ENCODE data around the gene NT5C2. TPM values are rescaled to one million over a fixed set of nuclear protein-coding genes. Genes with fewer than 3 reads are reported as not detected.
"Not testable (repeated sequence)": the region's sequence is repeated elsewhere in the genome, so short reads cannot be mapped to it uniquely, and the experiment has no call there.

The NT5C2 gene
- polyA plus RNA-seq, 4 donors: 95.0 to 132 (median 108) TPM

DNA sequence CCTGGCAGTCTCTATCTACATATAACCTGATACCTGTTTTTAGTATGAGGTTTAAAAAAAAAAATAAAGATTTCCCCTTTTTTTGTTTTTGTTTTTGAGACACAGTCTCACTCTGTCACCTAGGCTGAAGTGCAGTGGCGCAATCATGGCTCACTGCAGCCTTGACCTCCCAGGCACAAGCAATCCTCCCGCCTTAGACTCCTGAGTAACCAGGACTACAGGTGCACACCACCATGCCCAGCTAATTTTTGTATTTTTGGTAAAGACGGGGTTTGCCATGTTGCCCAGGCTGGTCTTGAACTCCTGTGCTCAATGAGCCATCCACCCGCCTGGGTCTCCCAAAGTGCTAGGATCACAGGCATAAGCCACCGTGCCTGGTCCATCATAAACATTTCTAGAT, 25.5 kb downstream of the NT5C2 start:
- DNase-seq (ENCODE audit: low read depth in 4 of 4, low spot score in 2 of 4): not testable (repeated sequence)

DNA sequence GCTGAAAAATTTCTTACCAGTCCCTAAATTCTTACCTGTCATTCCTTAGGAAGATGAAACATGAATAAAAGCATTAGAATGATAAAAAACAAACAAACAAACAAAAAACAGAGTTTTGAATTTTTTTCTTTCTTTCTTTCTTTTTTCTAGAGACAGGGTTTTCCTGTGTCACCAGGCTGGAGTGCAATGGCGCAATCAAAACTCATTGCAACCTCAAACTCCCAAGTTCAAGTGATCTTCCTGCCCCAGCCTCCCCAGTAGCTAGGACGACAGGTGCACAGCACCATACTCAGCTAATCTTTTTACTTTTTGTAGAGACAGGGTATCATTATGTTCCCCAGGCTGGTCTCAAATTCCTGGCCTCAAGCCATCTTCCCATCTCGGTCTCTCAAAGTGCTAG, 26.5 kb downstream of the NT5C2 start:
- no peak for DNase-seq (ENCODE audit: low read depth in 4 of 4, low spot score in 2 of 4)

DNA sequence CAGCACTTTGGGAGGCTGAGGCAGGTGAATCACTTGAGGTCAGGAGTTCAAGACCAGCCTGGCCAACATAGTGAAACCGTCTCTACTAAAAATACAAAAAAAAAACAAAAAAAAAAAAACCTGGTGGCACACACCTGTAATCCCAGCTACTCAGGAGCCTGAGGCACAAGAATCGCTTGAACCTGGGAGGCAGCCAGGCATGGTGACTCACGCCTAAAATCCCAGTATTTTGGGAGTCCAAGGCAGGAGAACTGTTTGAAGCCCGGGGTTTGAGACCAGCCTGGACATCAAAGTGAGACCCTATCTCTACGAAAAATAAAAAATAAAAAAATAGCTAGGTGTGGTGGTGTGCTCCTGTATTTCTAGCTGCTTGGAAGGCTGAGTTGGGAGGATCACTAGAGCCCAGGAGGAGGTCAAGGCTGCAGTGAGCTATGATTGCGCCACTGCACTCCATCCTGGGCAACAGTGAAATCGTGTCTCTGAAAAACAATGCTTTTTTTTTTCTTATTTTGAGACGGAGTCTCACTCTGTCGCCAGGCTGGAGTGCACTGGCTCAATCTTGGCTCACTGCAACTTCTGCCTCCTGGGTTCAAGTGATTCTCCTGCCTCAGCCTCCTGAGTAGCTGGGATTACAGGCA, 29.2 kb downstream of the NT5C2 start:
- DNase-seq (ENCODE audit: low read depth in 4 of 4, low spot score in 2 of 4): not testable (repeated sequence)

DNA sequence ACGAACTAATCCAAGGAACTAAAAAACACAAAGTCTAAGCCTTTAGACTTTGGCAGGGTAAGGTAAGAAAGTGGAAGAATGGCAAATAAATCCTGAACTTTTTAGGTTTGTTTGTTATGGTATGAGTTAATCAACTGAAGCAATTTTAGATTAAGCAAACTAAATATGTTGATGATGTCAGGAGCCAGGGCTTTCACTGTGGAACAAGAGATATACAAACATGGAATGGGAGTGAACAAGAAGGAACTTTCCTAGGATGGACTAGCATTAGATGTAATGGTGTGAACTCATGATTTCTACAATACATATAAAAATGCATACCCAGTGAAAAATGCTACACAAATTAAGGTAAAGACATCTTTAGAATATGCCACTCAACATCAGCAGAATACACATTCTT, 35.8 kb downstream of the NT5C2 start:
- DNase-seq (ENCODE audit: low read depth in 4 of 4, low spot score in 2 of 4): no peak

DNA sequence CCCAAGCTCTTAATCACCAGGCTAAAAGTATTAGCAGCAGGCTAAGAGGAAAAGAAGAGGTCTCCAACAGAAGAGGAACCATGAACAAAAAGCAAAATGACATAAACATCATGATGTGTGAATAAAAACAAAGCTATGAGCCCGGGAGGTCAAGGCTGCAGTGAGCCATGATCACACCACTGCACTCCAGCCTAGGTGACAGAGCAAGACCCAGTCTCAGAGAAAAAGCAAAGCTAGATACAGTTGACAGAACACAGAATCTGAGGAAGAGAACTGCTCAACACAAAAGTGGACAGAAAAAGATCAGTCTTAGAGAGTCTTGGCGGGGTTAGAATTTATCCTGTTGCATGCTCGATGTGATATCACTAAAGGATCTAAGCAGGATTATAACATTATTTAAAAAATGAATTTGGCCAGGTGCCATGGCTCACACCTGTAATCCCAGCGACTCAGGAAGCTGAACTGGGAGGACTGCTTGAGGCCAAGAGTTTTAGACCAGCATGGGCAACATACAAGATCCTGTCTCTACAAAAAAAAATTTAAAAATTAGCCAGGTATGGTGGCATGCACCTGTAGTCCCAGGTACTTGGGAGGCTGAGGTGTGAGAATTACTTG, 37.5 kb downstream of the NT5C2 start:
- no peak for DNase-seq (ENCODE audit: low read depth in 4 of 4, low spot score in 2 of 4)

DNA sequence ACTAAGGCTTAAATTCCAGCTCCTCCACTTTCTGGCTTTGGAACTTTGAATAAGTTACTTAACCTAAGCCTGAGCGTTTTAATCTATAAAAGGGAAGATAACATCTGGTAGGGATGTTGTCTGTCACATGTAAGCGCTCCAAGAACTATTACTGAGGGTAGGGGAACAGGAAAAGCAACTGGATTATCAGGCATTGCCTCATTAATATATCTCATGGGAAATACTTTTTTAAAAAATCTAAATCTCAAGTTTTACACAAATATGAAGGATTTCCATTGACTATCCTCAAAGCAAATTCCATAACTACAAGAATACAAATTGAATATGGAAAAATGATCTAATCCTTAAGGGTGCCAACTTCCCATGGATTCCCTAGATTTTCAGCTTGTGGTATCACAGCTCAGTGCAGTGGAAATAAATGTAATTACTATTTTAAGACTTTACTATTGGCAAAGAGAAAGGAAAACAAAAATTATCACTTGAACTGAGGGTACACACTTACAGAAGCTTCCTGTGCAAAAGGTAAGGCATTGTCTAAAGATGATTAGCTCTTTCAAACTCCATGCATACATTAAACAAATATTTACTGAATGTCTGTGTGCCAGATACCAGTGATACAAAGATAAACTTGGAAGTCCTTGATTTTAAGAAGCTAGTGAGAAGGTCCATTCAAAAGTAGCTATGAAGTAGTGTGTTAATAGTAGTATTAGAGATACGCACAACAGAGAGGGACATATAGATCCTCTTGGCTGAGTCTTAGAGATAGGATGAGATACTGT, 38.4 kb downstream of the NT5C2 start:
- DNase-seq (ENCODE audit: low read depth in 4 of 4, low spot score in 2 of 4): no peak

DNA sequence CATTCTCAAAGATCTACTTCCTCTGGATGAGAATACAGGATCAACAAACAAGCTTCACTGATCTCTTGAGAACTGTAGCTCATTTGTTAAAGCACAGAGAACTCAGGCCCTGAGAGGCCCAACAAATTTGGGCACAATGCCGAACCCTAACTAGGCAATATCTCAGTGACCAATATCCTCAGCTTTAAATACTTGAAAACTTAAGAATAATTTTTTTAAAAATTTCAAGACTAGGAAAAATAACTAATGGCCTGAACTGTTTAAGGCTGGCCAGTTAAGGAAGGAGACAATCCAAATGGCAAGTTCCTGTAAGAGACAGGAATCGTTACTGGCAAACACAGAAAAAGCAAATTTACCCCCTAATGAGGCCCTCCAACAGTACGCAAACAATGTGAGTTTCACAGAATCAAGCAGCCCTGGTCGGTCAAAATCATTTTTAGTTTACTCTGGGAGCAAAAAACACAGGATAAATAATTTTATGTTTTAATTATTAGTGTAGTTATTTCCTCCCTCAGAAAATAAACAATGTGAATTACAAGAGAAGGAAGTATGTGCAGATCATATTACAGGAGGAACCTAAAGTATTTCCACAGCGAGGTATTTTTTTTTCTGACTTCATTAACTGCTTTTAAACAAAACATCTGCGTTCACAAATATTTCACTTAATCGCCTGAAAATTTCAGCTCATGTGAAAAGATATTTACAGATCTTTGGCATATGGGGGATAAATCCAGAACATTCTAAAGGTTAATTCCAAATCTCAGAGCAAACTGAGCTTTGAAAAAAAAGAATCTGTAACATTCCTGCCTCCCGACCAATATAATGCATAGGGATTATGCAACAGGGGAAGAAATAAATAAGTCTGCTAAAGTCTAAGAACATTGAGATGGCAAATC, 39.5 kb downstream of the NT5C2 start:
- DNase-seq (ENCODE audit: low read depth in 4 of 4, low spot score in 2 of 4): peak; percentile 37 to 72 (median 42)

DNA sequence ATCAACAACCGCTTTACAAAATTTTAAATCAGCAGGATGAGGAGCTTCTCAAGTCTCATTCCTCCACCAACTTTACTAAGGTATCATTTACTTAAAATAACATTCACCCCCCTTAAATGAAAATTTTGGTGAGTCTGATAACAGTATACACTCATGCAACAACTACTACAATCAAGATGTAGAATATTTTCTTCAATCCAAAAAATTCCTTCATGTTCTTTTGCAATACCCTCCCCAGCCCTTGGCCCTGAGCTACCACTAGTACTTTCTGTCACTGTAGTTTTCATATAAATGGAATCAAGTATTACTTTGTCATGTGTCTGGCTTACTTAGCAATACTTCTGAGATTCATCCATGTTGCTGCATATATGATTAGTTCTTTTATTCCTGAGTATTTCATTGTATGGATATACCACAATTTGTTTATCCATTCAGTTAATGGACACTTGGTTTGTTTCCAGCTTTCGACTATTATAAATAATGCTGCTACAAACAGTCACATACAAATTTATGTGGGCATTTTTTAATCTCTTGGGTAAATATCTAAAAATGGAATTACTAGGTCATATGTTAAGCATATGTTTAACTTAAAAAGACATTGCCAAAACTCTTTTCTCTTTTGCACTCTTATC, 43.0 kb downstream of the NT5C2 start:
- DNase-seq (ENCODE audit: low read depth in 4 of 4, low spot score in 2 of 4): no peak

DNA sequence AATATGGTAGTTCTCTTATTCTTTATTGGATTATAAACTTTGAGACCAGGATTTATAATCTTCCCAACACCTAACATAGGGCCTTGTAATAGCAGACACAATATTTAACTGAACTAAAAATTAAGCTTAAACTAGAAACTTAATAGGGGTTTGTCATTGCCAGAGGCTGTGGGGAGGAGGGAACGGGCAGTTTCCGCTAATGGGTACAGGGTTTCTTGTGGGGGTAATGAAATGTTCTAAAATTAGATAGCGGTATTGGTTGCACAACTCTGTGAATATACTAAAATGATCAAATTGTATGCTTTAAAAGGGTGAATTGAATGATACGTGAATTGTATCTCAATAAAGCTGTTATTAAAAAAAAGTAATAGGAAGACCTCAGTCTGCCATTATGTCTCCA, 45.4 kb downstream of the NT5C2 start:
- DNase-seq (ENCODE audit: low read depth in 4 of 4, low spot score in 2 of 4): no peak

DNA sequence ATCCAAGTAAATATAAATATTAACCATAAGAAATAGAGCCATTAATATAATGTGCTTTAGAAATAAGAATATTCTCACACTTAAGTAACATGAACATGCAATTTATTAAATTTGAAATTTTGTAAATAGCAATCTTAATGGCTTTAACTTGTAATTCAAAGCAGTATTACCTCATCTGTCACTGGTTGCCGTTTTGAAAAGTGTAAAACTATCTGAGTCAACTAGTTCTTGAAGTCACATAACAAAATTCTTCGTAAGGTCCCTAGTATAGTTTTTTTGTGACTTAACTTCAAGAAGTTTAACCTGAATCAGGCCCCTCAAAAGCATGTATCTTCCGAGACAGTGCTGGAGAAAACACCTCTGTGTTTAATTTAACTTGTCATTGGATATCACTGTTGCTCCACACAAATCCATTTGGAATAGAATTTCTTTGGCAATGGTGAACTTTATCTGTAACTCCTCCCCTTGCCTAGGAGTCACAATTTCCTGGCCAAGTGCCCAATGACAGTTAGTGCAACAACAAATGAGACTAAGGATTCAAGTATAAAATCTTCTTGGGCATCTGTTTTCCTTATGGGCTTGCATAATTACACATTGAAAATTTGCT, 47.1 kb downstream of the NT5C2 start:
- DNase-seq (ENCODE audit: low read depth in 4 of 4, low spot score in 2 of 4): no peak

DNA sequence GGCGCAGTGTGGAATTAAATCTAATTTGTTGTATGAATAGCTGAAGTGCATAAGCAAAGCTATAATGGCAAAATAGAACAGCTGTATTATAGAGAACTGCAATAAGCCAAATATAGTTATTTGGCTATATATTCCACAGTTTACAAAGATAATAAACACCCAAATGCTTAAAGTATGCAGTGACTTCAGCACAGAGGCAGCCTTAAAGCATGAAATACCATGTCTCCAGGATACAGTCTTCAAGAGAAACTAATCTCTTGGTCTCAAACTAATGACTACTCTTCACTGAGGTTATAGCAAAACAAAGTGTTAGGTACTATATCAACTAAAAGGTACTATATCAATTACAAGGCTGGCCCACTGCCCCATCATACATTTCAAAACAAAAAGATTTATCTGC, 48.0 kb downstream of the NT5C2 start:
- DNase-seq (ENCODE audit: low read depth in 4 of 4, low spot score in 2 of 4): no peak

DNA sequence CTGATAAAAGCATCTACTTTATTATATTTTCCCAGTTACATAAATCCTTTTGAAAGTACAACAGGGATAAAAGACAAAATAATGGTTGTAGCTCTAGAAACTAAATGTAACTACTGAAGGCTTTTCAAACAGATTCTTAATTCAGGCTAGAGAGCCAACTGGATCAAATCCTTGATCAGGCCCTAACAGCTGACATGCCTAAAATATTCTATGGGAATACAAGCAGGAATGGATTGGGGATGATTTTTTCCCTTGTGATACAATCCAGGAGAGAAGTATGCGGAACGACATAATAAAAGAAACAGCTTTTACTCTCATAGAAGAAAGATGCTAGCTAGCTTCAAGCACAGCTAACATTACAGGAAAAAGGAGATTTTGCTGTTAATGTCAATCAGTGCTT, 49.0 kb downstream of the NT5C2 start:
- no peak for DNase-seq (ENCODE audit: low read depth in 4 of 4, low spot score in 2 of 4)

DNA sequence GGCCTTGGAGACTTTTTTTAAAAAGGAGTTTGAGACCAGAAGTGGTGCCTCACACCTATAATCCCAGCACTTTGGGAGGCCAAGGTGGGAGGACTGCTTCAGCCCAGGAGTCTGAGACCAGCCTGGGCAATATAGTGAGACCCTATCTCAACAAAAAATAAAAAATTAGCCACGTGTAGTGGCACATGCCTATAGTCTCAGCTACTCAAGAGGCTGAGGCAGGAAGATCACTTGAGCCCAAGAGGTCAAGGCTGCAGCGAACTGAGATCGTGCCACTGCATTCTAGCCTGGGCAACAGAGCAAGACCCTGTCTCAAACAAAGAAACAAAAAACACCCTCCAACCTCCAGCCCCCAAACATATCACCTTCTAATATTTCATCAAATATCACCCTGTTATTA, 49.4 kb downstream of the NT5C2 start:
- DNase-seq (ENCODE audit: low read depth in 4 of 4, low spot score in 2 of 4): not testable (repeated sequence)

DNA sequence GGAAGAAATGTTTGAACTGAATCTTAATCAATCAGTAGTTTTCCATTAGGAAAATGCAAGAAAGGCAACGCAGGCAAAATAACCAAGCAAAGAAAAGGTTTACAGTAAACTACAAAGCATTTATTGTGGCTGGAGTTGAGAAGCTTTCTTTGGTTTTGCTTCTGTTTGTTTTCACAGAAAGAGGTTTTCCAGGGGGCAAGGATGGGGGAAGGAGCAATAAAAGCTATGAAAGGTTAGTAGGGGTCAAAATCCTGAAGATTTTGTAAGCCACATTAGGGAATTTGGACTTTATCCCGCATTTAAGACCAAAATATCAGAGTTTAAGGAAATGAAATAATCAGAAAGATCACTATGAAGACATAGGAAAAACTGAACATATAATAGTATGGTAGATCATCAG, 51.1 kb downstream of the NT5C2 start:
- DNase-seq (ENCODE audit: low read depth in 4 of 4, low spot score in 2 of 4): no peak

DNA sequence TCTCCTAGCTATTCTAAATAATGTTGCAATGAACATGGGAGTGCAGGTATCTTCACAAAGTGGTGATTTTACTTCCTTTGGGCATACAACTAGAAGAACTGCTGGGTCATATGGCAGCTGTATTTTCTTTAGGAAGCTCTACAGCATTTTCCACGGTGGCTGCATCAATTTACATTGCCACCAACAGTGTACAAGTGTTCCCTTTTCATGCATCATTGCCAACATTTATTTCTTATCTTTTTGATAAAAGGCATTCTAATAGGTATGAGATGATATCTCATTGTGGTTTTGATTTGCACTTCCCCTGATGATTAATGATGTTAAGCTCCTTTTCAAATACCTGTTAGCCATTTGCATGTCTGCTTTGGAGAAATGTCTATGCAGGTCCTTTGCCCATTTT, 52.6 kb downstream of the NT5C2 start:
- no peak for DNase-seq (ENCODE audit: low read depth in 4 of 4, low spot score in 2 of 4)

DNA sequence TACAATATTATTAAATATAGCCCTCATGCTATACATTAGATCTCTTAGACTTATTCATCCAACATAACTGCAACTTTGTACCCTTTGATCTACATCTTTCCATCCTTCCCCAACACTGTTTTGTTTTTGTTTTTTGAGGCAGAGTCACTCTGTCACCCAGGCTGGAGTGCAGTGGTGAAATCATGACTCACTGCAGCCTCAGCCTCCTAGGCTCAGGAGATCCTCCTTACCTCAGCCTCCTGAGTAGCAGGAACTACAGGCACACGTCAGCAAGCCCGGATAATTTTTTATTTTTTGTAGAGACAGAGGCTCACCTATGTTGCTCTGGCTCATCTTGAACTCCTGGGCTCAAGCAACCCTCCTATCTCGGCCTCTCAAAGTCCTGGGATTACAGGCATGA, 53.3 kb downstream of the NT5C2 start:
- no peak for DNase-seq (ENCODE audit: low read depth in 4 of 4, low spot score in 2 of 4)

DNA sequence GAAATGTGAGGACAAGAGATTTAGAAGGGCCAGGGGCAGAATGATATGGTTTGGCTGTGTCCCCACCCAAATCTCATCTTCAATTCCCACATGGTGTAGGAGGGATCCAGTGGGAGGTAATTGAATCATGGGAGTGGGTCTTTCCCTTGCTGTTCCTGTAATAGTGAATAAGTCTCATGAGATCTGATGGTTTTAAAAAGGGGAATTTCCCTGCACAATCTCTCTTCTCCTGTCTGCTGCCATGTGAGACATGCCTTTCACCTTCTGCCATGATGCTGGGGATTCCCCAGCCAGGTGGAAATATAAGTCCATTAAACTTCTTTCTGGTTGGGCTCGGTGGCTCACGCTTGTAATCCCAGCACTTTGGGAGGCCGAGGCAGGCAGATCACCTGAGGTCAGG, 57.9 kb downstream of the NT5C2 start:
- not testable (repeated sequence) for DNase-seq (ENCODE audit: low read depth in 4 of 4, low spot score in 2 of 4)

DNA sequence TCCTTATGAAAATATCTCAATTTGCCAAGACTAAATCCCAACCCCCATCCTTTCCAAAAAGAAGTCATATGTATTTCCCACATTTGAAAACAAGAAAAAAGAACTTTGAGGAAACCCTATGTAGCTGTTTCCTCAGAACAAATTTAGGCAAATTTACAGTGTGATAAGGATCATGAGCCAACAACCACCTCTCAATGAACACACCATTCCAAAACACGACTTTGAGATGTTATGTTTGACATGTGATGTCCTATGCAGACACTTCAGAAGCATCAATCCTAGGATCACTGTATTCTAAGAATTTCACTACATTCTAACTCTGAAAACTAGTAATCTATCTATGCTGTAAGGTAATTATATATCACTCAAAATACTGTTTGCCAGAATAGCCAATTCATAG, 62.2 kb downstream of the NT5C2 start:
- DNase-seq (ENCODE audit: low read depth in 4 of 4, low spot score in 2 of 4): no peak

DNA sequence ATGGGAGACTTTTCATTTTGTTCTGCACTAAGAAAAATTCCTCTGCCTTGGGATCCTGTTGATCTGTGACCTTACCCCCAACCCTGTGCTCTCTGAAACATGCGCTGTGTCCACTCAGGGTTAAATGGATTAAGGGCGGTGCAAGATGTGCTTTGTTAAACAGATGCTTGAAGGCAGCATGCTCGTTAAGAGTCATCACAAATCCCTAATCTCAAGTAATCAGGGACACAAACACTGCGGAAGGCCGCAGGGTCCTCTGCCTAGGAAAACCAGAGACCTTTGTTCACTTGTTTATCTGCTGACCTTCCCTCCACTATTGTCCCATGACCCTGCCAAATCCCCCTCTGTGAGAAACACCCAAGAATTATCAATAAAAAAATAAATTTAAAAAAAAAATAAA, 62.9 kb downstream of the NT5C2 start:
- not testable (repeated sequence) for DNase-seq (ENCODE audit: low read depth in 4 of 4, low spot score in 2 of 4)

DNA sequence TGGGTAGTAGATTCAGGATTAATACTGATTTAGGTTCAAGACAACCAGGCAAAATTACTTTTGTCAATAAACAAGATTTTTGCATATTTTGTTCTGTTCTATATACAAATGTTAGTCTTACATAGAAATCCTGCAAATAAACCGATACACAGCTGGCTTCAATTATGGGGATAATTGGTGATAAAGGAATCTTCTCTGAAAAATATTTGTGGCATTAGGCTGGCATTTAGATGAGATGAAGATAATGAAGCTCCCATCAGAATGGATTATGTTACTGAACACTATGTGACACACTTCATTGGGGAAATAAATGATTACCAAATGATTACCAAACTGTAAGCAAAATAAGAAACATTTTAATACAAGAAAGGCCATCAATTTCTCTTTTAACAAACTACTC, 65.8 kb downstream of the NT5C2 start:
- DNase-seq (ENCODE audit: low read depth in 4 of 4, low spot score in 2 of 4): no peak

Measured in left renal cortex interstitium (tissue), 4 donors.